GM12865 (cell line): Measurements from ENCODE around the gene ATF7.

ENCODE experiments used
- DNase-seq: peaks from one replicate; pipeline ENCODE4 v3.0.0; 2010; ENCODE audit warnings: low read depth
- H3K4me3 ChIP-seq: 2 replicates; pipeline ENCODE4 v1.5.1; 2011; ENCODE audit warnings: mild to moderate bottlenecking, low read depth, low read length, control low read depth
- TF ChIP-seq, protein P1 (sequence below): IDR thresholded peaks from 2 replicates; pipeline ENCODE4 v1.5.1; 2011; ENCODE audit warnings: low read length, control low read depth, low read depth, inconsistent platforms; ENCODE audit not compliant: insufficient read depth; ENCODE audit errors: missing control alignments

ATF7 gene

DNA sequence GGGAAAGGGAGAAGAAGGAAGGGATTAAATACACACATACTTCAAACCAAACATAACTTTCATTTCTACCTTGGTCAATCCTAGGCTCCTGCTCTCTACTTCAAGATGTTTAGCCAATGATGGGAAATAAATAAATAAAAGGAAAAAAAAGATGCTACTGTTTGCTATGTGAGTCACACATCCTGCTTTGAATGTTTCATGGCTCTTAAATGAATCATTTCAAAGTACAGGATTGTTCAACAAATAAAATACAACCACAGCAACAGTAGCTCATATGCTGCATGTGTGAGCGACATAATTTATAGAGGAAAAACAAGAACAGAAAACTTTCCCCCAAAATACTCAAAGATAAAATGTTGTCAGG, 64.6 kb downstream of the ATF7 start:
- no peak overlapping the region for H3K4me3 ChIP-seq
- TF ChIP-seq, protein P1, sequence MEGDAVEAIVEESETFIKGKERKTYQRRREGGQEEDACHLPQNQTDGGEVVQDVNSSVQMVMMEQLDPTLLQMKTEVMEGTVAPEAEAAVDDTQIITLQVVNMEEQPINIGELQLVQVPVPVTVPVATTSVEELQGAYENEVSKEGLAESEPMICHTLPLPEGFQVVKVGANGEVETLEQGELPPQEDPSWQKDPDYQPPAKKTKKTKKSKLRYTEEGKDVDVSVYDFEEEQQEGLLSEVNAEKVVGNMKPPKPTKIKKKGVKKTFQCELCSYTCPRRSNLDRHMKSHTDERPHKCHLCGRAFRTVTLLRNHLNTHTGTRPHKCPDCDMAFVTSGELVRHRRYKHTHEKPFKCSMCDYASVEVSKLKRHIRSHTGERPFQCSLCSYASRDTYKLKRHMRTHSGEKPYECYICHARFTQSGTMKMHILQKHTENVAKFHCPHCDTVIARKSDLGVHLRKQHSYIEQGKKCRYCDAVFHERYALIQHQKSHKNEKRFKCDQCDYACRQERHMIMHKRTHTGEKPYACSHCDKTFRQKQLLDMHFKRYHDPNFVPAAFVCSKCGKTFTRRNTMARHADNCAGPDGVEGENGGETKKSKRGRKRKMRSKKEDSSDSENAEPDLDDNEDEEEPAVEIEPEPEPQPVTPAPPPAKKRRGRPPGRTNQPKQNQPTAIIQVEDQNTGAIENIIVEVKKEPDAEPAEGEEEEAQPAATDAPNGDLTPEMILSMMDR = no peak
- no peak for DNase-seq

DNA sequence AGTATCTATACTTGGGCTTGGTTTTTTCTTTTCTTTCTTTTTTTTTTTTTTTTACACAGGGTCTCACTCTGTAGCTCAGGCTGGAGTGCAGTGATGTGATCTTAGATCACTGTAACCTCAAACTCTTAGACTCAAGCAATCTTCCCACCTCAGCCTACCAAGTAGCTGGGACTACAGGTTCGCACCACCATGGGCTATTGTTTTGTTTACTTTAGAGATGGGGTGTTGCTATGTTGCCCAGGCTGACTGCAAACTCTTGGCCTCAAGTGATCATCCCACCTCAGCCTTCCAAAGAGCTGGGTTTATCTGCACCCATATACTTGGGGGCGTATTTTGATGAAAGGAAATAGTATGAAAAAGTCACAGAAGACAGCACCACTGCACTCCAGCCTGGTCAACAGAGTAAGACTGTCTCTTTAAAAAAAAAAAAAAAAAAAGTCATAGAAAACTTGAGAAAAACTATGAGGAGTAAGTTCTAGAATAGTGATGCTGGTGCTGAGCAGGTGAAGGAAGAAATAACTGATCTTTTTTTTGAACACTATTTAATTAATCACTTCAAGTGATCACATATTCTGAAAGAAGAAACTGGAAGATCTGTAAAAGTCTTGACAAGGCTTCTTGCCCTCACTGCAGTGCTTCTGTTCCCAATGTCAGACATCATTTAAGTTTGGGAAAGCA, 65.1 kb downstream of the ATF7 start:
- DNase-seq = no peak
- TF ChIP-seq, protein P1 = no peak
- no peak overlapping the region for H3K4me3 ChIP-seq

DNA sequence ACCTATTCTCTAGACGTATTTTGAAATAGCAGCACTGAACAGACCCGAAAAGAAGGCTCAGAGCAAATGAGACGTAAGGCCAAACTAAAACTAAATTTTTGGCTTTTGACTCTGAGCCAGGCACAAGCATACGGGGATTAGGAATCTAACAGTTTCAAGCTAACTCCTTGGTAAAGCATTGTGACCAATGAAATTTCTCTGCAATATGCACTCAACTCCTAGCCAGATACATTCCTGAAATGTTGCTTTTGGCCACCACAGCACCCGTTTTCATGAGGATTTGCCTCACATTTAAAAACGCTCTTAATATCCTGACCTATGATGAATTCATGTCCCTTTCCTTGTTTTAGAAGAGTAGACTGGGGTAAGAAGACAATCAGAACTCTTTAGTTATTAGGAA, 65.8 kb downstream of the ATF7 start:
- DNase-seq = no peak
- TF ChIP-seq, protein P1 = no peak
- H3K4me3 ChIP-seq = no peak overlapping the region

DNA sequence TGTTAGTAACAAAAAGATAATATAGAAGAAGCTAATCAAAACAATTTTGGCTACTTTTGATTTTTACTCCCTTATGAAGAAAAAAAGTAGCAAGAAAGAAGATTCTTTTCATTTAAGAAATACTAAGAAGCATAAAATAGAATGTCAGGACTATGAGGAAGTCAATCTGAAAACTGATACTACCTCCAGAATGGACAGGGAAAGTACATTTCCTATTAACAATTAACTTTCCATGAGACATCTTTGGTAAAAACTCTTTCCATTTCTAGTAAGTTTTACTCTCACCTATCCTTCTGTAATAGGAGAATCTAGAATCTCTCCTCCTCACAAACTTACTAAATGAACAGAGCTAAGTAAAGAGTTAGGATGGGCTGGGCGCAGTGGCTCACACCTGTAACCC, 67.6 kb downstream of the ATF7 start:
- no peak overlapping the region for H3K4me3 ChIP-seq
- DNase-seq = no peak
- TF ChIP-seq, protein P1 = no peak

DNA sequence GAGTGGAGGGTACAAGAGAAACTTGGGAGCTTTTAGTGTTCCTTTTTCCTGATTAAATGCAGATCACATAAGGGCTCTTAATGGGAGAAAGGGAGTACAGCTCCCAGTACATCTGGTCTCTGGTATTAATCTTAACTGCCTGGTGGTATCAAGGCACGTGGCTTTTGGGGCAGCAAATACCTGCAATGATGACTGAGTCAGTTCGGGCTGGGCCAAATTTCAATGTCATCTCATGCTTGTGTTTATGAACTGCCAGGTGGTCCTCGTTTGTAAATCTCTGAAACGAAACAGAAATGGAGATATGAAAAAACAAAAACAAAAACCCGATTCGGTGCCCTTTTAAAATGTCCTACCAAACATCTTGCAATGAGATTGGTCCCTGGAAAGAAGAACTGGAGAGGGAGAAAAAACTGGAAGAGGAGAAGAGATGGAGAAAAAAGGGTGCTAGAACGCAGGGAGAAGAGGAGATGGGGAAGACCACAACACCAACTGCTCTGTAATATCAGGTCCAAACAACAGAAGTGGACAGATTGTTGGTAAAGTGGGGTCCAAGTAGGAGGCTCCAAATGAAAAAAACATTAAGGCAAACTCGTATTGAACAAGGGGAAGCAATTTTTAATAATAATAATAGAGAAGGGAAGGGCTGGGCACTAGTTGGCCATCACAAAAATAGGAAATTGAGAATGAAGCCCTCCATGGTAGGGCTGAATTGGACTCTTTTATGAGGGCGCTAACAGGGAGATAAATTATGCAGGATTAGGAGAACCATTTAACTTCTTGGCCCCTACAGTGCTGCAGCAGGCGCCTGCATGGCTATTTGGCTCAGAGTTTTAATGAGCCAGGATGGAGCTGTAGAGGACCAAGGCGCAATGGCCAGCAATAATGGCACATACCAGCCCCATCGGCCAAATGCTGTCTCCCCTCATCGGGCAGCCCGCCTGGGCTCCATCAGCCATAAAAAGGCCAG, 73.5 kb downstream of the ATF7 start:
- DNase-seq = no peak
- TF ChIP-seq, protein P1 = no peak
- H3K4me3 ChIP-seq = no peak overlapping the region

DNA sequence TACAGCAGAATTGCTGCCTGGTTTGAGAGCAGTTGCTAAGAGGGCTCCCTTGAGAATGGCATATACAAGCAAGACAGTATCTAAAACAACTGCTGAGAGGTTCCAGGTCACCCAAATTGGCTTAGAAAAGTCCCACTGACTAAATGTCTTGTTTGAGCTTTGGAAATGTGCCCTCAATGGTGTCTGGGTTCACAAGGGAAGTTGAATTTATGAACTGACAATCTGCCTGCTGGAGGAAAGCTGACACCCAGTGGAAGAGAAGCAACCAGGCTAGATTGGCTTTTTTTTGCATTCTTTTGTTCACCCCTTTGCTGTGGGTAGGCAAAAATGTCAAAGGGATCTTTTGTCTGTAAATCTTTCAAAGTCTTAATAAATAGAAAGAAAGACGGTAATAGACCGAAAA, 74.3 kb downstream of the ATF7 start:
- H3K4me3 ChIP-seq = no peak overlapping the region
- DNase-seq = no peak
- TF ChIP-seq, protein P1 = no peak
